Osteocyte (in vitro differentiated cells): ENCODE measurements around the gene PTTG1IP. TPM values are rescaled to one million over a fixed set of nuclear protein-coding genes. Genes with fewer than 3 reads are reported as not detected.

Experiments used
- DNase-seq: peaks from one replicate; pipeline ENCODE4 v3.0.0; 2021; ENCODE audit warnings: mixed read lengths; ENCODE audit not compliant: unreplicated experiment; ENCODE audit errors: extremely low spot score
- H3K27ac Mint-ChIP-seq: one replicate; pipeline ENCODE4 v1.8.0; 2021; ENCODE audit warnings: mild to moderate bottlenecking, mixed read lengths; ENCODE audit not compliant: unreplicated experiment
- H3K27me3 Mint-ChIP-seq: one replicate; pipeline ENCODE4 v1.8.0; 2021; ENCODE audit warnings: mixed read lengths; ENCODE audit not compliant: unreplicated experiment
- H3K36me3 Mint-ChIP-seq: one replicate; pipeline ENCODE4 v1.8.0; 2021; ENCODE audit warnings: mixed read lengths; ENCODE audit not compliant: unreplicated experiment
- H3K4me1 Mint-ChIP-seq: one replicate; pipeline ENCODE4 v1.8.0; 2021; ENCODE audit warnings: mixed read lengths; ENCODE audit not compliant: unreplicated experiment
- H3K4me3 Mint-ChIP-seq: one replicate; pipeline ENCODE4 v1.8.0; 2021; ENCODE audit warnings: mild to moderate bottlenecking, moderate library complexity, mixed read lengths; ENCODE audit not compliant: unreplicated experiment
- H3K9me3 Mint-ChIP-seq: one replicate; pipeline ENCODE4 v1.8.0; 2021; ENCODE audit warnings: mixed read lengths; ENCODE audit not compliant: unreplicated experiment
- CTCF ChIP-seq: fragments of 200-600 bp; sonication (generic); IDR thresholded peaks from 2 replicates; pipeline ENCODE4 v1.5.0; 2021; ENCODE audit warnings: antibody characterized with exemption, mild to moderate bottlenecking, moderate library complexity
- total RNA-seq: library from RNA; stranded (reverse); gene quantifications from 2 replicates; pipeline ENCODE4 v1.2.1, GENCODE V29; 2021

Gene PTTG1IP
- total RNA-seq, 1 donor from 2014 or later: 318 TPM

- no peak for TF ChIP-seq CTCF
- Mint-ChIP-seq H3K36me3 (peaks cover 49% of the 10 kb centered on the region), H3K9me3 (no peaks in the 10 kb centered on the region), H3K27ac (no peak overlapping the region), H3K4me1 (no peaks in the 10 kb centered on the region), H3K27me3 (no peaks in the 10 kb centered on the region), H3K4me3 (no peak overlapping the region)
- DNase-seq: no peak
Measured at GRCh38 chr21:44854391-44854663, 19.2 kb downstream of the PTTG1IP start.

- DNase-seq: no peak
- Mint-ChIP-seq H3K27me3 (no peaks in the 10 kb centered on the region), H3K4me1 (no peaks in the 10 kb centered on the region), H3K27ac (no peak overlapping the region), H3K9me3 (no peaks in the 10 kb centered on the region), H3K36me3 (peaks cover 48% of the 10 kb centered on the region), H3K4me3 (no peak overlapping the region)
- no peak for TF ChIP-seq CTCF
Measured at GRCh38 chr21:44853601-44854390, 19.7 kb downstream of the PTTG1IP start.

GRCh38 chr21:44850905-44851657 is 22.4 kb downstream of the PTTG1IP start:
- Mint-ChIP-seq H3K36me3 (peaks cover 40% of the 10 kb centered on the region), H3K27me3 (no peaks in the 10 kb centered on the region), H3K27ac (no peak overlapping the region), H3K9me3 (no peaks in the 10 kb centered on the region), H3K4me1 (peaks cover 10% of the 10 kb centered on the region), H3K4me3 (no peak overlapping the region)
- no peak for DNase-seq
- no peak for TF ChIP-seq CTCF

- Mint-ChIP-seq H3K36me3 (peaks cover 38% of the 10 kb centered on the region), H3K27me3 (no peaks in the 10 kb centered on the region), H3K27ac (no peak overlapping the region), H3K4me3 (no peak overlapping the region), H3K4me1 (peaks cover 15% of the 10 kb centered on the region), H3K9me3 (no peaks in the 10 kb centered on the region)
- TF ChIP-seq CTCF: no peak
- no peak for DNase-seq
Measured at GRCh38 chr21:44850208-44850800, 23.2 kb downstream of the PTTG1IP start.

GRCh38 chr21:44849616-44850130 is 23.8 kb downstream of the PTTG1IP start:
- H3K36me3 Mint-ChIP-seq: peaks cover 38% of the 10 kb centered on the region
- TF ChIP-seq CTCF: no peak
- H3K4me1 Mint-ChIP-seq: peaks cover 21% of the 10 kb centered on the region
- no peak overlapping the region for H3K27ac Mint-ChIP-seq
- no peaks in the 10 kb centered on the region for H3K9me3 Mint-ChIP-seq
- H3K27me3 Mint-ChIP-seq: no peaks in the 10 kb centered on the region
- no peak for DNase-seq
- H3K4me3 Mint-ChIP-seq: no peak overlapping the region
